ENCODE measurements around the gene EMC10.

GRCh38 chr19:50509366-50509765, 33.1 kb downstream of the EMC10 start:
- TF ChIP-seq, protein P1, sequence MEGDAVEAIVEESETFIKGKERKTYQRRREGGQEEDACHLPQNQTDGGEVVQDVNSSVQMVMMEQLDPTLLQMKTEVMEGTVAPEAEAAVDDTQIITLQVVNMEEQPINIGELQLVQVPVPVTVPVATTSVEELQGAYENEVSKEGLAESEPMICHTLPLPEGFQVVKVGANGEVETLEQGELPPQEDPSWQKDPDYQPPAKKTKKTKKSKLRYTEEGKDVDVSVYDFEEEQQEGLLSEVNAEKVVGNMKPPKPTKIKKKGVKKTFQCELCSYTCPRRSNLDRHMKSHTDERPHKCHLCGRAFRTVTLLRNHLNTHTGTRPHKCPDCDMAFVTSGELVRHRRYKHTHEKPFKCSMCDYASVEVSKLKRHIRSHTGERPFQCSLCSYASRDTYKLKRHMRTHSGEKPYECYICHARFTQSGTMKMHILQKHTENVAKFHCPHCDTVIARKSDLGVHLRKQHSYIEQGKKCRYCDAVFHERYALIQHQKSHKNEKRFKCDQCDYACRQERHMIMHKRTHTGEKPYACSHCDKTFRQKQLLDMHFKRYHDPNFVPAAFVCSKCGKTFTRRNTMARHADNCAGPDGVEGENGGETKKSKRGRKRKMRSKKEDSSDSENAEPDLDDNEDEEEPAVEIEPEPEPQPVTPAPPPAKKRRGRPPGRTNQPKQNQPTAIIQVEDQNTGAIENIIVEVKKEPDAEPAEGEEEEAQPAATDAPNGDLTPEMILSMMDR (IDR thresholded peaks at IDR 0.05), result no peak
- TF ChIP-seq EP300 (IDR thresholded peaks at IDR 0.05) (no peak), CEBPB (IDR thresholded peaks at IDR 0.05) (no peak), USF2 (IDR thresholded peaks at IDR 0.05) (no peak), PBX3 (IDR thresholded peaks at IDR 0.05) (no peak), TP53 (CRISPR knock-in tag; IDR thresholded peaks at IDR 0.05) (no peak), POLR2AphosphoS2 (conservative IDR thresholded peaks at IDR 0.05; ENCODE audit: low read length) (no peak), RCOR1 (IDR thresholded peaks at IDR 0.05; ENCODE audit: low read depth, low read length) (no peak), ELK1 (IDR thresholded peaks at IDR 0.05; ENCODE audit: low read depth, low read length) (no peak), POLR2A (IDR thresholded peaks at IDR 0.05; ENCODE audit: low read length) (no peak)
- TF ChIP-seq, protein P2, sequence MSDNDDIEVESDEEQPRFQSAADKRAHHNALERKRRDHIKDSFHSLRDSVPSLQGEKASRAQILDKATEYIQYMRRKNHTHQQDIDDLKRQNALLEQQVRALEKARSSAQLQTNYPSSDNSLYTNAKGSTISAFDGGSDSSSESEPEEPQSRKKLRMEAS (IDR thresholded peaks at IDR 0.05), result no peak
